22Rv1 (cell line): ENCODE results near the gene POGLUT2.

Experiments used
- ZFX ChIP-seq: fragments of 450-650 bp; IDR thresholded peaks from 2 replicates; pipeline ENCODE4 v1.6.1; 2017; ENCODE audit warnings: antibody characterized with exemption, borderline replicate concordance
- TF ChIP-seq, protein P1 (sequence below): fragments of 450-650 bp; IDR thresholded peaks from 2 replicates; pipeline ENCODE4 v1.5.1; 2017; ENCODE audit warnings: mild to moderate bottlenecking

DNA sequence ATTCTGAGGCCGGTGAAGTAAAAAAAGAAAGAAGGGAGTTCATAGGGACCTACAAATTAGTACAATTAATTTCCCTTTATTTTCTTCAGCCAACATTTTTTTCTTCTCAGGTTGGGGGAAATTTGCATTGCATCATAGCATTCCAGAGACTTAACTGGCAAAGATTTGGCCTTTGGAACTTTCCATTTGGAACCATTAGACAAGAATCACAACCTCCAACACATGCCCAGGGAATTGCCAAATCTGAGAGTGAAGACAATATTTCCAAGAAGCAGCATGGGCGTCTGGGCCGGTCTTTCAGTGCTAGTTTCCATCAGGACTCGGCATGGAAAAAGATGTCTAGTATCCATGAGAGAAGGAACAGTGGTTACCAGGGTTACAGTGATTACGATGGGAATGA is 40.7 kb upstream of the POGLUT2 start:
- TF ChIP-seq, protein P1, sequence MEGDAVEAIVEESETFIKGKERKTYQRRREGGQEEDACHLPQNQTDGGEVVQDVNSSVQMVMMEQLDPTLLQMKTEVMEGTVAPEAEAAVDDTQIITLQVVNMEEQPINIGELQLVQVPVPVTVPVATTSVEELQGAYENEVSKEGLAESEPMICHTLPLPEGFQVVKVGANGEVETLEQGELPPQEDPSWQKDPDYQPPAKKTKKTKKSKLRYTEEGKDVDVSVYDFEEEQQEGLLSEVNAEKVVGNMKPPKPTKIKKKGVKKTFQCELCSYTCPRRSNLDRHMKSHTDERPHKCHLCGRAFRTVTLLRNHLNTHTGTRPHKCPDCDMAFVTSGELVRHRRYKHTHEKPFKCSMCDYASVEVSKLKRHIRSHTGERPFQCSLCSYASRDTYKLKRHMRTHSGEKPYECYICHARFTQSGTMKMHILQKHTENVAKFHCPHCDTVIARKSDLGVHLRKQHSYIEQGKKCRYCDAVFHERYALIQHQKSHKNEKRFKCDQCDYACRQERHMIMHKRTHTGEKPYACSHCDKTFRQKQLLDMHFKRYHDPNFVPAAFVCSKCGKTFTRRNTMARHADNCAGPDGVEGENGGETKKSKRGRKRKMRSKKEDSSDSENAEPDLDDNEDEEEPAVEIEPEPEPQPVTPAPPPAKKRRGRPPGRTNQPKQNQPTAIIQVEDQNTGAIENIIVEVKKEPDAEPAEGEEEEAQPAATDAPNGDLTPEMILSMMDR: no peak
- no peak for TF ChIP-seq ZFX
